NCI-H82 (cell line): ENCODE measurements around the gene MEIS1.
A peak's percentile ranks its signal among the peaks of the same experiment; 100 is the strongest.

Source experiments
- DNase-seq: peaks from one replicate; lab custom pipeline; 2025; lab: John Stamatoyannopoulos, UW

Gene MEIS1

GRCh38 chr2:66566726-66567399 lies 131.9 kb downstream of the MEIS1 start:
- no peak for DNase-seq

GRCh38 chr2:66567729-66568128 lies 132.8 kb downstream of the MEIS1 start:
- DNase-seq, result no peak

- no peak for DNase-seq
These were observed 133.8 kb downstream of the MEIS1 start for GRCh38 chr2:66568650-66569300.

GRCh38 chr2:66569321-66569851 lies 134.5 kb downstream of the MEIS1 start:
- DNase-seq, result peak; percentile 92

DNA sequence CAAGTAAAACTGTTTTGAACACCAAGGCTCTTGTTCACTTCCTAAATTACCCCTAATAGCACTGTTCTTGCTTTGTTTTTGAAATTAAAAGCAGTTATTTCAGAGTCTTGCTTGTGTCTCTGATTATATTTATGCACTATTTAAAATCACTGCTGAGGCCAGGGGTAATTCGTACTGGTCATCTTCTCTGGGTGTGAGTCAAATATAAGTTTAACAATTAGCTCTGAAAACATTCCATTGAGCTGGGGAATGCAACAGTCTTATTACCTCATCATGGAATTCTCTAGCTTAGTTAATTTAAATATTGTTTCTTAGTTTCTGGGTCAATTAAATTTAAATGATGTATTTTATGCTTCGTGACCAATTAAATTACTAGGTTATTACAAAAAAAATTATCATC lies 135.0 kb downstream of the MEIS1 start:
- DNase-seq, result no peak

GRCh38 chr2:66570471-66570870 lies 135.5 kb downstream of the MEIS1 start:
- DNase-seq, result peak; percentile 87

GRCh38 chr2:66571918-66572317 lies 137.0 kb downstream of the MEIS1 start:
- DNase-seq, result peak; percentile 59

DNA sequence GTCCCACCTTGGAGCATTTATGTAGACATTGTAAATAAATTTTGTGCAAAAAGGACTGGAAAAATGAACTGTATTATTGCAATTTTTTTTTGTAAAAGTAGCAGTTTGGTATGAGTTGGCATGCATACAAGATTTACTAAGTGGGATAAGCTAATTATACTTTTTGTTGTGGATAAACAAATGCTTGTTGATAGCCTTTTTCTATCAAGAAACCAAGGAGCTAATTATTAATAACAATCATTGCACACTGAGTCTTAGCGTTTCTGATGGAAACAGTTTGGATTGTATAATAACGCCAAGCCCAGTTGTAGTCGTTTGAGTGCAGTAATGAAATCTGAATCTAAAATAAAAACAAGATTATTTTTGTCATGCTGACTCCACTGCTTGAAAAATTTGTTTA lies 137.5 kb downstream of the MEIS1 start:
- no peak for DNase-seq

- peak; percentile 78 for DNase-seq
These were observed 138.5 kb downstream of the MEIS1 start for GRCh38 chr2:66573416-66573815.

- peak; percentile 83 for DNase-seq
These were observed 138.9 kb downstream of the MEIS1 start for GRCh38 chr2:66573821-66574233.

DNA sequence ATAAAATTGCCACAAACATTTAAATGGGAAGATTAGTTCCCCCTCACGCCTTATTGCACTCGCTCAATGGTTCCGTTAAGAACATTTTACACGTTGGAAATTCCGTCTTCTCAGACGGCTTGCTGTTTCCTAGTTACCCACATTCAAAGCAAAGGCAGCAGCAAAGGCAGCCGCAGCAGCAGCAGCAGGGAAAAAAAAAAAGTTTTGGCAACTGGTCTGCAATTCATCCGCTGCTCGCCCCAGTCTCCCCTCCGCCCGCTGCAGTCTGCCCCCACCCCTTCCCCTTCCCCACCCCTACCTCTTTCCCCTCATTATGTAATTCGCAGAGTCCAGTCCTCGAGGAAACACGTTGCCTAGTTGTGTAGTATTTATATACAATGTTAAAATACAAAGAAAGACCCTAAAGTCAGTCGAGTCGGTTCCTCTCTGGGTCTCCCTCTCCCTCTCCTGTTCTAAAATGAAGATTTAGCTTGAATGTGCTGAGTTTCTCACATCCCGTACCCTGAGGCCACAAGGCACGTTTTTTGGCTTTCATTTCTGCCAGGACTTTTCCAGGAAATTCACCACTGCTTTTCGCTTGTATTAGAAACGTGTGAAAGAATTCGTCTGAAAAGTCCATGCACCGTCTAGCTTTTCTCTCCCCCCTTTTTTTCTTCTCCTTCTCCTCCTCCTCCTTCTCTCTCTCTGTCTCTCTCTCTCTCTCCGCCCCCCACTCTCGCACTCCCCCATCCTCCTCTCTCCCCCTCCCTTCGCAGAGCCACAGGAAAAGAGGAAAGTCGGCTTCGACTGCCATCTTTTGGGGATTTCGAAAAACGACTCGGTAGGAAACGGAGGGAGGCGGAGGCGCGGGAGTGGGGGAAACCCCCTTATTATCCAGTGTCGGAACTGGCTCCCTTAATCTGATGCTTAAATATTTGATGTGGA lies 140.0 kb downstream of the MEIS1 start:
- peak; percentile 94 for DNase-seq

DNA sequence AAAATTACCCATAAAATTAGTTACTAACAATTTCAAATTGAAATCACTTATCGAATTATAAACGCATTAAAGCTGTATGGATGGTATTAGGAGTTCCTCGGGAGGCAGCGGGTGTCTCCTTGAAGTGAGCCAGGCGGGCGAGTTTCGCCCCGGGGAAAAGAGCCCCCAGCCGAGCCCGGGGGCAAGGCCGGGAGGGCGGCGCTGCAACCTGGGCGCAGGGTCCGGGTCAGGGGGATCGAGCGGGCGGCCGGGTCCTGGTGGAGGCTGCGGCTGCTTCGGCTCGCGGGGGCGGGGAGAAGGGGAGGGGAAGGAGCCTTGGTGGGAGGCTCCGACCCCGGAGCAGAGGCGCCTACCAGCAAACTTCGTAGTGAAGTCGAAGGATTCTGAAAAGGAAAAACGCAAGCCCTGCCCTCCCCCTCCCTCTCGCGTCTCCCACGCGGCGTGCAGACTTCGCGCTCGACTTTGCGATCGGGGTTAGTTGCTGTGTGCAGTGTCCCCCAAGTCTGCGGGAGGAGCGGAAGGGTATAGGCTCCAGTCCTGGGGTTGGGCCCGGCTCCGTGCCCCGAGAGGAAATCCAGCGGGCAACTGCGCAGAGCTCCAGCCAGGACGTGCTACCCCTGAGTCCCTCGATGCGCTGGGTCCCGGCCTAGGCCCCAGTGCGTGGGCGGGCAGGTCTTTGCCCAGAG lies 140.8 kb downstream of the MEIS1 start:
- peak; percentile 59 for DNase-seq

DNA sequence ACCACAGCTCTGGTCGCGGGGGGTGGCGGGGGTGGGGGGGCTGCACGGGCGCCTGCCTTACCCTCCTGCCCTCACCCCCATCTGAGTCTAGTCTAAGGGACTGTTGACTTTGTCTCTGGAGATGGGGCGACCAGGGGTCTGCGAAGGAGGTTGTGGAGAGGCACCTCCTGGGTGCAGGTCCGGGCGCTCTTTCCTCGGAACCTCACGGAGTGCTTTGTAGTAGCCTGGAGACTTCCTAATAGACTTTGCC lies 141.3 kb downstream of the MEIS1 start:
- DNase-seq, result no peak

- DNase-seq, result no peak
These were observed 141.8 kb downstream of the MEIS1 start for GRCh38 chr2:66576561-66577320.

- DNase-seq, result peak; percentile 74
These were observed 142.6 kb downstream of the MEIS1 start for GRCh38 chr2:66577321-66578053.

GRCh38 chr2:66578054-66578686 lies 143.2 kb downstream of the MEIS1 start:
- peak; percentile 69 for DNase-seq

GRCh38 chr2:66578687-66579106 lies 143.8 kb downstream of the MEIS1 start:
- DNase-seq, result peak; percentile 69

DNA sequence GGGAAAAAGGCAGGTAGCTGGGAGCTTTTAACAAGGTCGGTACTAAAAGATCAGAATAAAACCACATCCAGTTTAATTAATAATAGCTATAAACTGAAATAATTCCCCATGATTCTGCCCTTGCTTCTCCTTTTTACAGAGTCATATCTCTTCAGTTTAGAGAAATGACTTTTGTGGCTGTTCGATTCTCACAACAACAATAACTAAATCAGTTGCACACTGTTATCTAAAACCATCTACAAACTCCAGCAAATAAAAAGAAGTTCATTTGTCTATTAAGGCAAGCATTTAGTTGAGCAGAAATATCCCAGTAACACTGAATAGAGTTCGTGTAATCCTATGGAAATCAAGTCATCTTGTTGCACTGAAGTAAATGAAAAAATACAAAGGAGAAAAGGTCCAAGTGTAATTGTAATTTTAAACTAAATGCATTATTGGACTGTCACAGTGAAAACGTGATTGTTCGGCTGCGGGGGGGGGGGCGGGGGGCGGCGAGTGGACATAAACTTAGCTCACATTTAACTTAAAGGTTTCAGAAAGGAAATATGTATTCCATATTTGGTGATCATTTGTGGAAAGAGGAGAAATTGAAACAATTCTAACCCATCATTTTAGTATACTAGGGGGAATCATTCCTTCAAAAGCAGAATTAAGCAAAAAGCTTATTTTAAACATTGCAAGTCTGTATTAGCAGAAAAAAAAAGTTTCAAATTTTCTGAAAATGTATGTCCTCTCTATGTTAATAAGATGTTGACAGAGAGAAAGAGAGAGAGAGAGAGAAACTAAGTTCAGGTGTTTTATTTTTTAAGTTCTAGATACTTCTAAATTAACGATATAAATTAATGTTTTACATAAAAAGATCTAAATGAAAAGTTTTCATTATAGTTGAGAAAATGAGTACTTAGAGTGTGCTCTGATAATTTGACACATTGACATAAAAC lies 144.5 kb downstream of the MEIS1 start:
- no peak for DNase-seq
